Measurements from ENCODE around the gene CAMKMT.

The CAMKMT gene

GRCh38 chr2:44674473-44675284 lies 312.9 kb downstream of the CAMKMT start:
- no peaks in the 10 kb centered on the region for H3K9me3 ChIP-seq (ENCODE audit: control insufficient read depth, insufficient read depth, low read length)
- no peak overlapping the region for H3K4me3 ChIP-seq (ENCODE audit: low read depth, low read length)
- H3K36me3 ChIP-seq (ENCODE audit: control insufficient read depth, insufficient read depth, low read length), result no peaks in the 10 kb centered on the region
- H3K9ac ChIP-seq (ENCODE audit: low read depth, low read length), result no peak overlapping the region
- H3K4me1 ChIP-seq (ENCODE audit: control insufficient read depth, insufficient read depth, low read length), result peaks cover 11% of the 10 kb centered on the region
- H3K27me3 ChIP-seq (ENCODE audit: control insufficient read depth, insufficient read depth, low read length), result no peaks in the 10 kb centered on the region

DNA sequence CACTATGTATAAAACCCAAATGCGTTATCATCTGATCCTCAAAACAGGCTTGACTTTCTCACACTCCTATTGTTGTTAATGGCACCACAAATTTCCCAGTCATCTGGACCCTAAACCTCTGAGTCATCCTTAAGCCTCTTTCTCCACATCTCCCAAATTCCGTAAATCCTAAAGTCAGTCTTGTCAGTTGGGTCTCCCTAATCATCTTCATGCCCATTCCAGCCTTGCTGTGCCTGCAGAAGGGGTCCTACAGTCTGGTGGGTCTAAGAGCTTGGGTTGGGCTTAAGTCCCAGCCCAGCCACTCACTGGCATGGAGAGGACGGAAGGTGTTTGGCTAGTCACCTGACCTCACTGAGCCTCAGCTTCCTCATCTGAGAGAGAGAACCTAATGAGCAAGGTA lies 314.6 kb downstream of the CAMKMT start:
- Histone ChIP-seq H3K36me3 (ENCODE audit: control insufficient read depth, insufficient read depth, low read length) (no peaks in the 10 kb centered on the region), H3K9me3 (ENCODE audit: control insufficient read depth, insufficient read depth, low read length) (no peaks in the 10 kb centered on the region), H3K27me3 (ENCODE audit: control insufficient read depth, insufficient read depth, low read length) (no peaks in the 10 kb centered on the region), H3K4me3 (ENCODE audit: low read depth, low read length) (no peak overlapping the region), H3K4me1 (ENCODE audit: control insufficient read depth, insufficient read depth, low read length) (peaks cover 19% of the 10 kb centered on the region), H3K9ac (ENCODE audit: low read depth, low read length) (no peak overlapping the region)

DNA sequence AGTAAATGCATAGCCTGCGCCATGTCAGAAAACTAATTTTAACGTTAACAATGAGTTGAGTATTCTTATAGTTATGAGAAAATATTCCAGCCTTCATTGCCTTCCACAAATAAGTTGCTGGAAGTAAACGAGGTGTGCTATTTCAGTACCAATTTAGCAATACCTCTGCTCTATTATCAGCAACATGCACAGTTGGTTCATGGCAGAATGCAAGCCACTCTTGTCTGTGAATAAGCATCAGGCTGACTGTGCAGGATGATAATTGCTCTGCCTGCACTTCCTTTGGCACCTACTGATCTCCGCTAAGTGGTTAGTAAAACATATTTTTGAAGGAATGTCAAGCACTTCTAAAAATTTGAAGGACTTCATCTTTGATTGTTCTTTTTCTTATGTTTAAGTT lies 317.8 kb downstream of the CAMKMT start:
- no peaks in the 10 kb centered on the region for H3K9me3 ChIP-seq (ENCODE audit: control insufficient read depth, insufficient read depth, low read length)
- no peak overlapping the region for H3K9ac ChIP-seq (ENCODE audit: low read depth, low read length)
- H3K27me3 ChIP-seq (ENCODE audit: control insufficient read depth, insufficient read depth, low read length), result no peaks in the 10 kb centered on the region
- H3K4me3 ChIP-seq (ENCODE audit: low read depth, low read length), result no peak overlapping the region
- H3K36me3 ChIP-seq (ENCODE audit: control insufficient read depth, insufficient read depth, low read length), result no peaks in the 10 kb centered on the region
- peaks cover 24% of the 10 kb centered on the region for H3K4me1 ChIP-seq (ENCODE audit: control insufficient read depth, insufficient read depth, low read length)

DNA sequence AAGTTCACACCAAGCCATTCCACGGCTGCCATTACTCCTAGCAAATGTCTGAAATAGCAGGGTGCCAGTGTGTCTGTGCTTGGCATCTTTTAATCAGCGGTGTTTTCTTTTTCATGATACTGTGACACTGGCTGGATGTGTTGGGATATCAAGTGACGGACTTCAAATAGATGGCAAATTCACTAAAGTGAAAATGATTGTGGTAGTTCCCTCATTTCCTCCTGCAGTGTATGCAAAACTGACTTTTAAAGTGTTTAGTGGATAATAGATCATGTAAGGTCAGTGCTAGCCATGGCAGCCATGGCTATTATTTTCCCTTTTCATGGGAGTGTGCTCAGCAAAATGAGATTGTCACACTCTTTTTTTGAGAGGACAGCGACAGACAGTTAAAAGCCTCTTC lies 318.2 kb downstream of the CAMKMT start:
- H3K9ac ChIP-seq (ENCODE audit: low read depth, low read length), result no peak overlapping the region
- H3K9me3 ChIP-seq (ENCODE audit: control insufficient read depth, insufficient read depth, low read length), result no peaks in the 10 kb centered on the region
- peaks cover 20% of the 10 kb centered on the region for H3K4me1 ChIP-seq (ENCODE audit: control insufficient read depth, insufficient read depth, low read length)
- H3K36me3 ChIP-seq (ENCODE audit: control insufficient read depth, insufficient read depth, low read length), result no peaks in the 10 kb centered on the region
- H3K27me3 ChIP-seq (ENCODE audit: control insufficient read depth, insufficient read depth, low read length), result no peaks in the 10 kb centered on the region
- H3K4me3 ChIP-seq (ENCODE audit: low read depth, low read length), result no peak overlapping the region

DNA sequence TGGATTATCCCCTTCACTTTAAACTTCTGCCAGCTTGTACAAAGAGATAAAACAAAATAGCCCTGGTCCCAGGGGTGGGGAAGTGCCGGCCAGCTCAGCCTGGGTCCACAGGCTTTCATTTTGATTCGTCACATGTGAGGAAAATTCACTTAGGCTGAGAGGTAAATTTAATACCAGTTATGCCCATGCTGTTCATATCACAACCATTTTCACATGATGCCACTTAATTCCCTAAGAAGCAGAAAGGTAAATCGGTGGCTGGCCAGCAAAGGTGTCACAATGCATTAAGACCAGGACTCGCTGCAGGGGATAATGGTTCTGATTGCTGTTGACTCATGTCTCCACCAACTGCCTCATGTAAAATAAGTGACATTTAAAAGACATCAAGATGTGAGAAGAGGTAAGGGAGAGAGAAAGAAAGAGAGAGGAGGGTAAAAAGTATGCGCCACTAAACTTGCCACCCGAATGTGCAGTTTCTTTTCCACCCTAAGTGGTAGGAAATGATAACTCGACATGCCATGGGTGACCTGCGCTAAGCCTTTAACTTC lies 318.8 kb downstream of the CAMKMT start:
- Histone ChIP-seq H3K4me3 (ENCODE audit: low read depth, low read length) (no peak overlapping the region), H3K36me3 (ENCODE audit: control insufficient read depth, insufficient read depth, low read length) (no peaks in the 10 kb centered on the region), H3K9ac (ENCODE audit: low read depth, low read length) (no peak overlapping the region), H3K9me3 (ENCODE audit: control insufficient read depth, insufficient read depth, low read length) (no peaks in the 10 kb centered on the region), H3K4me1 (ENCODE audit: control insufficient read depth, insufficient read depth, low read length) (peaks cover 18% of the 10 kb centered on the region), H3K27me3 (ENCODE audit: control insufficient read depth, insufficient read depth, low read length) (no peaks in the 10 kb centered on the region)

- Histone ChIP-seq H3K9me3 (ENCODE audit: control insufficient read depth, insufficient read depth, low read length) (no peaks in the 10 kb centered on the region), H3K27me3 (ENCODE audit: control insufficient read depth, insufficient read depth, low read length) (no peaks in the 10 kb centered on the region), H3K4me3 (ENCODE audit: low read depth, low read length) (no peak overlapping the region), H3K36me3 (ENCODE audit: control insufficient read depth, insufficient read depth, low read length) (no peaks in the 10 kb centered on the region), H3K9ac (ENCODE audit: low read depth, low read length) (no peak overlapping the region), H3K4me1 (ENCODE audit: control insufficient read depth, insufficient read depth, low read length) (peaks cover 14% of the 10 kb centered on the region)
Measured at GRCh38 chr2:44680983-44681531, 319.3 kb downstream of the CAMKMT start.

DNA sequence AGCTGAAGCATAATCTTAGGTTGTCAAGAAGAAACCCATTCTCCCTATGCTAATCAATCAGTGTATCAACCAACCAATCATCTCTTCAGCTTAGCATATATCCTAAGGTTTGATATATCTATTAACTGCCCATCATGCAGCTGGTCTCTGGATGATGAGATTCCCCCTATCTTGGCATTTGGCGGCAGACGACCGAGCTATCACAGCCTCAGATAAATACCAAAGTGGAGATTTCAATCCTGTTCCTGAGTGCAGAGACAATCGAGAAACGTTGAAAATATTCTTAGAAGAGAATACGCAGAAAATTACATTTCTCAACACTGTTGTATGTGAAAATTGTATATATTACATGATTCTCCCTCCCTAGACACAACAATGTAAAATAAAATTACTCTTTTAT lies 320.7 kb downstream of the CAMKMT start:
- no peak overlapping the region for H3K9ac ChIP-seq (ENCODE audit: low read depth, low read length)
- H3K27me3 ChIP-seq (ENCODE audit: control insufficient read depth, insufficient read depth, low read length), result no peaks in the 10 kb centered on the region
- no peaks in the 10 kb centered on the region for H3K9me3 ChIP-seq (ENCODE audit: control insufficient read depth, insufficient read depth, low read length)
- H3K4me1 ChIP-seq (ENCODE audit: control insufficient read depth, insufficient read depth, low read length), result peaks cover 14% of the 10 kb centered on the region
- H3K36me3 ChIP-seq (ENCODE audit: control insufficient read depth, insufficient read depth, low read length), result no peaks in the 10 kb centered on the region
- H3K4me3 ChIP-seq (ENCODE audit: low read depth, low read length), result no peak overlapping the region

- Histone ChIP-seq H3K9ac (ENCODE audit: low read depth, low read length) (no peak overlapping the region), H3K4me1 (ENCODE audit: control insufficient read depth, insufficient read depth, low read length) (peaks cover 16% of the 10 kb centered on the region)
Measured at GRCh38 chr2:44684559-44684958, 322.8 kb downstream of the CAMKMT start.

GRCh38 chr2:44686561-44686960 lies 324.8 kb downstream of the CAMKMT start:
- Histone ChIP-seq H3K9me3 (ENCODE audit: control insufficient read depth, insufficient read depth, low read length) (no peaks in the 10 kb centered on the region), H3K4me3 (ENCODE audit: low read depth, low read length) (no peak overlapping the region), H3K36me3 (ENCODE audit: control insufficient read depth, insufficient read depth, low read length) (no peaks in the 10 kb centered on the region), H3K4me1 (ENCODE audit: control insufficient read depth, insufficient read depth, low read length) (peaks cover 7% of the 10 kb centered on the region), H3K9ac (ENCODE audit: low read depth, low read length) (no peak overlapping the region), H3K27me3 (ENCODE audit: control insufficient read depth, insufficient read depth, low read length) (no peaks in the 10 kb centered on the region)

More at GRCh38 chr2:44684559-44684958, 322.8 kb downstream of the CAMKMT start:
- H3K9me3 ChIP-seq (ENCODE audit: control insufficient read depth, insufficient read depth, low read length), result no peaks in the 10 kb centered on the region
- H3K4me3 ChIP-seq (ENCODE audit: low read depth, low read length), result no peak overlapping the region
- no peaks in the 10 kb centered on the region for H3K27me3 ChIP-seq (ENCODE audit: control insufficient read depth, insufficient read depth, low read length)
- H3K36me3 ChIP-seq (ENCODE audit: control insufficient read depth, insufficient read depth, low read length), result no peaks in the 10 kb centered on the region

GRCh38 chr2:44687686-44688455 lies 326.1 kb downstream of the CAMKMT start:
- Histone ChIP-seq H3K27me3 (ENCODE audit: control insufficient read depth, insufficient read depth, low read length) (no peaks in the 10 kb centered on the region), H3K9ac (ENCODE audit: low read depth, low read length) (no peak overlapping the region), H3K36me3 (ENCODE audit: control insufficient read depth, insufficient read depth, low read length) (no peaks in the 10 kb centered on the region), H3K9me3 (ENCODE audit: control insufficient read depth, insufficient read depth, low read length) (no peaks in the 10 kb centered on the region), H3K4me3 (ENCODE audit: low read depth, low read length) (no peak overlapping the region), H3K4me1 (ENCODE audit: control insufficient read depth, insufficient read depth, low read length) (peaks cover 2% of the 10 kb centered on the region)

DNA sequence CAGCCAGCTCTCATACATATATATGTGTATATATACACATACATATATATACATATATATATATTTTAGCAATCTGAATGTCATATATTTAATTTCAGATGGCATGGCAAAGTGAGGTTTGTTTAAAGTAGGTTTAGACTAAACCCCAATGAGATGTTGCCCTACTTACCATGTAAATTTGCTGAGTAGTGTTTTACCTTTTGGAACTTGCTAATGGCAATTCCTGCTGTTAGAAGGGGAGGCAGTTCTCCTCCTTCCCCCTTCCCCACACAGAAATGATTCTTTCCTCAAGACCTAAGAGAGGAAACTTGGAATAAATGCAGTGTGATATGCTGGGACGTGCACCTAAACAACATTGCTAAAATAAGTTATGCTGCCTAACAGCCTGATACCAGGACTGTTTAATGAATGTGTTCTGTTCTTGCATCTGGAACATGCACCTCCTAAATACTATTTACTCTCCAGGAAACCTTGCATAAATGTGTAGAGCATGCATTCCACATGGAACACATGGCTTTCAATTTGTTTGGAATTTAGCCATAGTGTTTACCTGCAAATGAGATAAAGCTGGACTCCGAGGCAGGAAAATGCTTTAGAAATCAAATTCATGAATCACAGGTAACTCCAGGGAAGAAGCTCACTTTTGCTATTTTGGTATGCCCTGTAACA lies 326.8 kb downstream of the CAMKMT start:
- Histone ChIP-seq H3K4me3 (ENCODE audit: low read depth, low read length) (no peak overlapping the region), H3K9me3 (ENCODE audit: control insufficient read depth, insufficient read depth, low read length) (no peaks in the 10 kb centered on the region), H3K9ac (ENCODE audit: low read depth, low read length) (no peak overlapping the region), H3K36me3 (ENCODE audit: control insufficient read depth, insufficient read depth, low read length) (no peaks in the 10 kb centered on the region), H3K4me1 (ENCODE audit: control insufficient read depth, insufficient read depth, low read length) (peaks cover 2% of the 10 kb centered on the region), H3K27me3 (ENCODE audit: control insufficient read depth, insufficient read depth, low read length) (no peaks in the 10 kb centered on the region)

Measured in iPS-15b (cell line).